Measurements from ENCODE around the gene TCEA2. TPM values are rescaled to one million over a fixed set of nuclear protein-coding genes. Genes with fewer than 3 reads are reported as not detected.

The TCEA2 gene
- total RNA-seq, 4 donors from 2014 or later = 5.6 to 94.3 (median 14.8) TPM

- whole genome bisulfite sequencing, 2 donors (ENCODE audit: low coverage in 1 of 2) = 89% methylated on average over 31 of the region's 31 CpGs; no CpG with 5 or more reads in 1 of the 2 donors
- Histone ChIP-seq H3K36me3 (peaks cover 0 to 42% (median 16%) of the 10 kb centered on the region in 4 donors), H3K9me3 (no peaks in the 10 kb centered on the region), H3K4me1 (peaks cover 3 to 16% (median 7%) of the 10 kb centered on the region in 4 donors), H3K27me3 (peaks cover 26% of the 10 kb centered on the region), H3K27ac (no peak overlapping the region), H3K4me3 (no peak overlapping the region)
- in situ Hi-C loops (cut with MboI; ENCODE audit: low pct_ligation_motif_present in 1 of 4, low pct_unique_long_range_greater_than_20kb in 1 of 4, low sequenced_read_pairs in 3 of 4) = no loop called here
- TF ChIP-seq CTCF (IDR thresholded peaks at IDR 0.05) (no peak), EP300 (IDR thresholded peaks at IDR 0.05; ENCODE audit: low read depth) (no peak), POLR2A (IDR thresholded peaks at IDR 0.05) (no peak), POLR2AphosphoS5 (IDR thresholded peaks at IDR 0.05) (no peak)
- intact Hi-C loops (cut with DNase I; ENCODE audit: low total_unique reads) = no loop called here
- DNase-seq = no peak
These were observed 30.0 kb upstream of the TCEA2 start for GRCh38 chr20:64032706-64033624.

DNA sequence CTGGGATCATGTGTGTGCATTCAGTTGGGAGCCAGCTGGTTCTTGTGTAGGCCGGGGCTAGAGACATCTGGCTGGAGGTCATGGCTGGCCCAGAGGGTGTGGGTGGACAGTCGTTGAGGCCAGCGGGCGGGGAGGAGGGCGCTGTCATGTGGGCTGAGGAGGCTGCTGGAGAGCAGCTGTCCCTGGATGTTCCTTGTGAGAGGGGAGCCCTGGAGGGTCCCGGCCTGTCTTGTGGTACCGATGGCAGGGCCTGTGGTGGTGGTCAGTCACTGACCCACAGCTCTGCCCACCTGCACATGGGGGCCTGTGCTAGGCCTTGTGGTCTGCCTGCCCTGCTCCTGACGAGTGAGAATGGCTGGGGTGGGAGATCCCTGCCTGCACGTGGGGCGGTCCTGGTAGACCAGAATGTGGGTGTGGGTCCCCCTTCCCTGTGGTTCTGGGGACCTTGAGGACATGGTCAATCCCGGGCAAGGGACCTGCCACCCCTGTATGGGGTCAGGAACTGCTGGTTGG is 29.0 kb upstream of the TCEA2 start:
- Histone ChIP-seq H3K27ac (no peak overlapping the region), H3K27me3 (peaks cover 31% of the 10 kb centered on the region), H3K4me1 (peaks cover 9 to 27% (median 15%) of the 10 kb centered on the region in 4 donors), H3K9me3 (no peaks in the 10 kb centered on the region), H3K36me3 (peaks cover 0 to 33% (median 12%) of the 10 kb centered on the region in 4 donors), H3K4me3 (no peak overlapping the region)
- in situ Hi-C loops (cut with MboI; ENCODE audit: low pct_ligation_motif_present in 1 of 4, low pct_unique_long_range_greater_than_20kb in 1 of 4, low sequenced_read_pairs in 3 of 4) = no loop called here
- no peak for DNase-seq
- TF ChIP-seq CTCF (IDR thresholded peaks at IDR 0.05) = no peak
- no peak for TF ChIP-seq POLR2AphosphoS5 (IDR thresholded peaks at IDR 0.05)
- TF ChIP-seq POLR2A (IDR thresholded peaks at IDR 0.05) = no peak
- no peak for TF ChIP-seq EP300 (IDR thresholded peaks at IDR 0.05; ENCODE audit: low read depth)
- 79% methylated on average over 11 of the region's 11 CpGs; no CpG with 5 or more reads in 1 of the 2 donors for WGBS, 2 donors (ENCODE audit: low coverage in 1 of 2)
- intact Hi-C loops (cut with DNase I; ENCODE audit: low total_unique reads) = no loop called here

DNA sequence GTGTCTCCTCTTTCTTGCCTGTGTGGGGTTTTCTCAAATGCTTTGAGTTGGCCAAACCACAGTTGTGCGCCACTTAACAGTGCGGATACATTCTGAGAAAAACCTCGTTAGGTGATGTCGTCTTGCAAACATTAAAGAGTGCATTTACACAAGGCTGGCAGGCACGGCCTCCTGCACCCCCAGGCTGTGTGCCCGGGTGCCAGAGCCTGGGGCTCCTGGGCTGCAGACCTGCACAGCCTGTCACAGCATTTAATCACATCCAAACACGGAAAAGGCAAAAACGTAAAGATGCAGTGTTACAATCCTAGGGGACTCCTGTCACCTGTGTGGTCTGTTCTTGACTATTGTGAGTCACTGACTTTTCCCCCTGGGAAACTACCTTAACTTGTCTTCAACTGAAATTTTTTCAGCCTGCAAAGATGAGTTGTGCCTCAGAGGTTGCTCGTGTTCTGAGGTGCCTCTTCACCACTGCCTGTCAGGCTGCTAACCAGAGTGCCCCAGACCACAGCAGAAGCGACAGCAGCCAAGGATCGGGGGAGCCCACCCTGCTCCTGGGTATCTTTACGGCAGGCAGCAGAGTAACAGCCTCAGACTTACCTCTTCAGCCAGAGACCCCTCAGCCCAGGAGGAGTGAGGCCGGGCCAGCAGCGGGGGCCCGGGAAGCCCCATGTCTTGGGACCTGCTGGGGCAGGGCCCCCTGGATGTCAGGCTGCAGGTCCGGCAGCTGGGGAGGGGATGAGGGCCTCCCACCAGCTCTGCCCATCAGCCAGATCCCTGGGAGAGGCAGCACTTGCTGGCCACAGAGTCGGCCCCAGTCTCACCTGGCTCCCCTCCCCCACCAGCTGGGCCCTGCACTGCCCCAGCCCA is 27.7 kb upstream of the TCEA2 start:
- in situ Hi-C loops (cut with MboI; ENCODE audit: low pct_ligation_motif_present in 1 of 4, low pct_unique_long_range_greater_than_20kb in 1 of 4, low sequenced_read_pairs in 3 of 4) (no loop called here), intact Hi-C loops (cut with DNase I; ENCODE audit: low total_unique reads) (loop anchor here (5.0 kb wide), 1 partner anchor 77 kb away; no protein-coding TSS in a partner anchor)
- TF ChIP-seq POLR2AphosphoS5 (IDR thresholded peaks at IDR 0.05) (no peak), EP300 (IDR thresholded peaks at IDR 0.05; ENCODE audit: low read depth) (no peak), POLR2A (IDR thresholded peaks at IDR 0.05) (no peak), CTCF (IDR thresholded peaks at IDR 0.05) (no peak)
- Histone ChIP-seq H3K27ac (no peak overlapping the region), H3K27me3 (peaks cover 44% of the 10 kb centered on the region), H3K4me1 (peaks cover 10 to 29% (median 18%) of the 10 kb centered on the region in 4 donors), H3K9me3 (no peaks in the 10 kb centered on the region), H3K4me3 (no peak overlapping the region), H3K36me3 (peaks cover 0 to 23% (median 7%) of the 10 kb centered on the region in 4 donors)
- DNase-seq = no peak
- WGBS, 2 donors (ENCODE audit: low coverage in 1 of 2) = 64 to 100% methylated on average over 1 to 12 of the region's 17 CpGs
